AG04450 (cell line): ENCODE data around the gene CCDC175. TPM values are rescaled to one million over a fixed set of nuclear protein-coding genes. Genes with fewer than 3 reads are reported as not detected.

ENCODE experiments used
- CTCF ChIA-PET: fragments of 300-600, 350-600 bp; formaldehyde crosslinking; extraction: SDS; loops from one replicate; lab custom pipeline; 2022; ENCODE audit warnings: antibody characterized with exemption, inconsistent platforms; lab: Charles Lee
- POLR2A ChIA-PET: fragments of 350-600 bp; formaldehyde crosslinking; extraction: SDS; loops from one replicate; lab custom pipeline; 2021; ENCODE audit warnings: antibody characterized with exemption, inconsistent platforms; lab: Yijun Ruan, JAX
- DNase-seq: peaks from one replicate; pipeline ENCODE4 v3.0.0-alpha.2; 2011; ENCODE audit warnings: low read depth, low spot score
- H3K27ac ChIP-seq: one replicate; pipeline ENCODE4 v1.5.1; 2012; ENCODE audit warnings: low read depth, low read length, control low read depth
- H3K27me3 ChIP-seq: one replicate; pipeline ENCODE4 v1.6.0; 2012; ENCODE audit warnings: low read length; ENCODE audit not compliant: control insufficient read depth, insufficient read depth
- H3K4me3 ChIP-seq: 2 replicates; pipeline ENCODE4 v1.5.1; 2011; ENCODE audit warnings: mild to moderate bottlenecking, low read depth, low read length, control low read depth
- H3K9me3 ChIP-seq: 2 replicates; pipeline ENCODE4 v1.5.1; 2012; ENCODE audit warnings: low read length; ENCODE audit not compliant: control insufficient read depth, insufficient read depth
- polyA plus RNA-seq: library from polyadenylated mRNA; depleted of rRNA; stranded (reverse); fragments of >200 nt; gene quantifications from 2 replicates; pipeline ENCODE4 v1.2.3, GENCODE V29; 2011; rRNA removed
- TF ChIP-seq, protein P1 (sequence below): IDR thresholded peaks from 2 replicates; pipeline ENCODE4 v1.5.1; 2011; ENCODE audit warnings: low read depth, low read length, control low read depth, inconsistent platforms

CCDC175 gene
- polyA plus RNA-seq, 1 experiment: not detected

DNA sequence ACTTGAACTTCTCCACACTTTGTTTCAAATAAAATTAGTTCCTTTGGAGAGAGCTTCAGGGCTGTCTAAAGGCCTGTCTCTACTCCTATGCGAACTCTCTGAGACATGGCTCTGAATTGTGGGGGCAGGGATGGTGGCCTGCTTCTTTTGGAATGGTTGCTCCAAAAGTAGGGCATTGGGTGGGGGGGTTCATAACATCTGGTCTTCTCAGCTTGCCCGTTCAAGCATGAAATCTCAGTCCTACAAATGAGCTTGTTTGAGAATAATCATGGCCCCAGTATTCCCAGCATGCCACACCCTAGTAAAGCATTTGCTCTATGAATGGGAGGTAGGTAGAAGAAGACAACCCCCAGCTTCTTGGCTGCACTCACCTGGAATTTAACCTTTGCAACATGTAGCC, 118.1 kb downstream of the CCDC175 start:
- H3K27me3 ChIP-seq: no peaks in the 10 kb centered on the region
- H3K27ac ChIP-seq: no peak overlapping the region
- ChIA-PET CTCF (interaction anchor here (1.2 kb wide), 1 partner anchor 329 kb away, joined by 4 read pairs; no protein-coding TSS in a partner anchor), POLR2A (no interaction called here)
- TF ChIP-seq, protein P1, sequence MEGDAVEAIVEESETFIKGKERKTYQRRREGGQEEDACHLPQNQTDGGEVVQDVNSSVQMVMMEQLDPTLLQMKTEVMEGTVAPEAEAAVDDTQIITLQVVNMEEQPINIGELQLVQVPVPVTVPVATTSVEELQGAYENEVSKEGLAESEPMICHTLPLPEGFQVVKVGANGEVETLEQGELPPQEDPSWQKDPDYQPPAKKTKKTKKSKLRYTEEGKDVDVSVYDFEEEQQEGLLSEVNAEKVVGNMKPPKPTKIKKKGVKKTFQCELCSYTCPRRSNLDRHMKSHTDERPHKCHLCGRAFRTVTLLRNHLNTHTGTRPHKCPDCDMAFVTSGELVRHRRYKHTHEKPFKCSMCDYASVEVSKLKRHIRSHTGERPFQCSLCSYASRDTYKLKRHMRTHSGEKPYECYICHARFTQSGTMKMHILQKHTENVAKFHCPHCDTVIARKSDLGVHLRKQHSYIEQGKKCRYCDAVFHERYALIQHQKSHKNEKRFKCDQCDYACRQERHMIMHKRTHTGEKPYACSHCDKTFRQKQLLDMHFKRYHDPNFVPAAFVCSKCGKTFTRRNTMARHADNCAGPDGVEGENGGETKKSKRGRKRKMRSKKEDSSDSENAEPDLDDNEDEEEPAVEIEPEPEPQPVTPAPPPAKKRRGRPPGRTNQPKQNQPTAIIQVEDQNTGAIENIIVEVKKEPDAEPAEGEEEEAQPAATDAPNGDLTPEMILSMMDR: no peak
- no peaks in the 10 kb centered on the region for H3K9me3 ChIP-seq
- no peak overlapping the region for H3K4me3 ChIP-seq
- no peak for DNase-seq

DNA sequence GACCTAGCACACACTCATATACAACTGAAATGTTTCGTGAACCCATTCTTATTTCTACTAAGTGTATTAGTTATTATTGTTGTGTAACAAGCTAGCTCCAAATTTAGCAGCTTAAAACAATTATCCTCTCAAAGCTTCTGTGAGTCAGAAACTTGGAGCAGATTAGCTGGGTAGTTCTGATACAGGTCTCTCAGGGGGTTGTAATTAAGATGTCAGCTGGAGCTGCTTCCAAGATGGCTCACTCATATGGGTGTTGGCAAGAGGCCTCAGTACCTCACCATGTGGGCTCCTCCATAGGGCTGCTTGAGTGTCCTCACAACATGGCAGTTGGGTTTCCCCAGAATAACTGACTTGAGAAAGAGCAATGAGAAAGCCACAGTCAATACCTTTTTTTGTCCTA, 121.2 kb downstream of the CCDC175 start:
- H3K27me3 ChIP-seq: no peaks in the 10 kb centered on the region
- POLR2A ChIA-PET: interaction anchor here (0.6 to 1.0 kb wide), 3 partner anchors 14 to 267 kb away, joined by 3 to 9 read pairs (median 4); partner anchors contain the start of genes JKAMP and L3HYPDH
- CTCF ChIA-PET: interaction anchor here (0.9 kb wide), 1 partner anchor 26 kb away, joined by 3 read pairs; no protein-coding TSS in a partner anchor
- DNase-seq: no peak
- no peak overlapping the region for H3K27ac ChIP-seq
- H3K4me3 ChIP-seq: no peak overlapping the region
- TF ChIP-seq, protein P1: no peak
- H3K9me3 ChIP-seq: no peaks in the 10 kb centered on the region

Other genes with a start within 250 kb of the CCDC175 start
- gene GPR135, start 111.4 kb downstream of the CCDC175 start, polyA plus RNA-seq: 1.7 and 2.4 TPM in 2 replicates
- 49.8 and 67.3 TPM in 2 replicates for gene L3HYPDH, start 92.4 kb downstream of the CCDC175 start, polyA plus RNA-seq
- gene JKAMP, start 92.3 kb downstream of the CCDC175 start, polyA plus RNA-seq: 162 and 208 TPM in 2 replicates